WI38 (cell line): ENCODE measurements around the gene PANK1.

Experiments
- H3K4me3 ChIP-seq: 2 replicates; pipeline ENCODE4 v1.5.1; 2011; ENCODE audit warnings: low read depth, mild to moderate bottlenecking, control low read depth, low read length
- TF ChIP-seq, protein P1 (sequence below): IDR thresholded peaks from 2 replicates; pipeline ENCODE4 v1.5.1; 2012; ENCODE audit warnings: low read depth, mild to moderate bottlenecking, control low read depth, low read length

PANK1 gene

DNA sequence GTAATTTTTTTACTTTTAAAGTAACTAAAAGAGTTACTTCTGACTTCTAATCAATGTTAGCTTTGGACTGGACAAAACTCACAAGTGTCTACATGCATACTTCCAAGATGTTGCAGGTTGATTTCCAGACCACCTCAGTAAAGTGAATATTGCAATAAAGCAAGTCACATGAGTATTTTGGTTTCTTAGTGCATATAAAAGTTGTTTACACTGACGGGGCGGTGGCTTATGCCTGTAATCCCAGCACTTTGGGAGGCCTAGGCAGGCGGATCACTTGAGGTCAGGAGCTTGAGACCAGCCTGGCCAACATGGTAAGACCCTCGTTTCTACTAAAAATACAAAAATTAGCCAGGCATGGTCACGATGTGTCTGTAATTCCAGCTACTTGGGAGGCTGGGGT is 40.8 kb downstream of the PANK1 start:
- H3K4me3 ChIP-seq: no peak overlapping the region
- TF ChIP-seq, protein P1, sequence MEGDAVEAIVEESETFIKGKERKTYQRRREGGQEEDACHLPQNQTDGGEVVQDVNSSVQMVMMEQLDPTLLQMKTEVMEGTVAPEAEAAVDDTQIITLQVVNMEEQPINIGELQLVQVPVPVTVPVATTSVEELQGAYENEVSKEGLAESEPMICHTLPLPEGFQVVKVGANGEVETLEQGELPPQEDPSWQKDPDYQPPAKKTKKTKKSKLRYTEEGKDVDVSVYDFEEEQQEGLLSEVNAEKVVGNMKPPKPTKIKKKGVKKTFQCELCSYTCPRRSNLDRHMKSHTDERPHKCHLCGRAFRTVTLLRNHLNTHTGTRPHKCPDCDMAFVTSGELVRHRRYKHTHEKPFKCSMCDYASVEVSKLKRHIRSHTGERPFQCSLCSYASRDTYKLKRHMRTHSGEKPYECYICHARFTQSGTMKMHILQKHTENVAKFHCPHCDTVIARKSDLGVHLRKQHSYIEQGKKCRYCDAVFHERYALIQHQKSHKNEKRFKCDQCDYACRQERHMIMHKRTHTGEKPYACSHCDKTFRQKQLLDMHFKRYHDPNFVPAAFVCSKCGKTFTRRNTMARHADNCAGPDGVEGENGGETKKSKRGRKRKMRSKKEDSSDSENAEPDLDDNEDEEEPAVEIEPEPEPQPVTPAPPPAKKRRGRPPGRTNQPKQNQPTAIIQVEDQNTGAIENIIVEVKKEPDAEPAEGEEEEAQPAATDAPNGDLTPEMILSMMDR: no peak

GRCh38 chr10:89602919-89603318 is 42.1 kb downstream of the PANK1 start:
- H3K4me3 ChIP-seq: no peak overlapping the region
- TF ChIP-seq, protein P1: no peak

DNA sequence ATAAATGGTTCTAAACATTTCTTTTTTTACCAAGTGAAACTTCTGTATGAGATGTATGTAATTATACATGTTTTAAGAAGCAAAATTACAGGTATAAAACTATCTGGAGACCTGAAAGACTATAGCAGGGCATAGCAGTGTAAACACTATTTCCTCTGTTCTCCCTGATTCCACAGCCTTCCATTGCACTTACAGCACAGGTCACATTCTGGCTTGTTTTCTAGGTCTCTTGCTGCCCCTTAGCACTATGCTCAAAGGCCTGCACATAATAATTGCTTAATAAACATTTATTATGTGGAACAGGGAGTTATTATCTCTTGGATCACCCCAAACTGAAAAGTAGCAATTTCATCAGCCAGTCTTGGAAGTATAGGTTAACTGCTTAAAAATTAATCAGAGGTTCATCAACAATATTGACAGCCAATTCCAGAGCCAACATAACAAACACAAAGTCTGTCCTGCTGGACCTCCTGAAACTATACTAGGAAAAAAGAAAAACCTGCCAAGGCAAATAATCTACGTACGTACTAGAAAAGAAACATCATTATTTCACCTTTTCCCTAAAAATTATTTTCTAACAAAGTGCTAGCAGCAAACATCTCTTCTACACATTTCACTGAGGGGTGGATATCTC is 43.2 kb downstream of the PANK1 start:
- TF ChIP-seq, protein P1: no peak

DNA sequence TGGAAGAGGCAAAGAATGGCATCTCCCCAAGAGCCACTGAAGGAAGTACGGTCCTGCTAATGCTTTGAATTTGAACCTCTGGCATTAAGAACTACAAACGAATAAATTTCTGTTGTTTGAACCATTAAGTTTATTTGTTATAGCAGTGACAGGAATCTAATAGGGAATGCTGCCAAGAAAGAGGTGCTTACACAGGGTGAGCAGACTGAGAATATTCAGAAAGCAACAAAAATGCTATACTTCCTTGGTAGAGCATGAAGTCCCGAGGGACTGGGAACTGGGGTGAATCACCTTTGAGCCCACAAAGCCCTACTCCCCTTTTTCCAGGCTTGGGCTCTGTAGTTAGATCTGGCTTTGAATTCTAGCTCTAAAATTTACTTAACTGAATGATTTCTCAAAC is 45.0 kb downstream of the PANK1 start:
- no peak overlapping the region for H3K4me3 ChIP-seq
- TF ChIP-seq, protein P1: no peak

More for the DNA sequence above, 43.2 kb downstream of the PANK1 start:
- no peak overlapping the region for H3K4me3 ChIP-seq

DNA sequence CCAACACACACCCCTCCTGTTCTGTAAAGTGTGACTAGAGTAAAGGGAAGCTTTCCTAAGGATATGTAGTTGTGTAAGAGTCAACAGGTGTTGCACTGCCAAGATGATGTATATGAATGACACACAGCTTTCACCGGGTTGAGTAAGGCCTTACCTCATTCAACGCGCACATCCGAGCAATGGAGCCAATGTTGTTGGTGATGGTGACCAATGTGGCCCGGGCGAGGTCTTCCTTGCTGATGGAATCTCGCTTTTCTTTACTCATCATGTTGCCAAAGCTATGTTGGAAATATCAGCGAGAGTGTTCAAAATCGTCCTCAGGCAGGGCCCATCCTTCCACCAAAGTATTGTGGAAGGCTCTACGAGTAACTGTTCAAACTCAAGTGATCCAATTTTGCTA is 52.0 kb downstream of the PANK1 start:
- TF ChIP-seq, protein P1: no peak

GRCh38 chr10:89592539-89592938 is 52.5 kb downstream of the PANK1 start:
- no peak overlapping the region for H3K4me3 ChIP-seq
- TF ChIP-seq, protein P1: no peak

More for the DNA sequence above, 52.0 kb downstream of the PANK1 start:
- H3K4me3 ChIP-seq: no peak overlapping the region

- TF ChIP-seq, protein P1: no peak
- no peak overlapping the region for H3K4me3 ChIP-seq
Observed at GRCh38 chr10:89591796-89592271, 53.2 kb downstream of the PANK1 start.
